Prostate gland (tissue), 2 donors: ENCODE data around the gene ADGRL3.
"Not testable (repeated sequence)": the region's sequence is repeated elsewhere in the genome, so short reads cannot be mapped to it uniquely, and the experiment has no call there.

Source experiments
- CTCF ChIP-seq, 4 experiments: fragments of 200-600 bp in 2 of 4; fragments of 450-650 bp in 2 of 4; sonication (generic) in 2 of 4; IDR thresholded peaks; 1 replicate in 3 of 4; 2 replicates in 1 of 4; pipeline ENCODE4 v1.5.1; 2016 to 2019; ENCODE audit warnings: antibody characterized with exemption in 4 of 4, mild to moderate bottlenecking in 2 of 4, moderate library complexity in 2 of 4
- POLR2A ChIP-seq: fragments of 450-650 bp; IDR thresholded peaks from one replicate; pipeline ENCODE4 v1.6.1; 2016; ENCODE audit warnings: antibody characterized with exemption, mild to moderate bottlenecking

DNA sequence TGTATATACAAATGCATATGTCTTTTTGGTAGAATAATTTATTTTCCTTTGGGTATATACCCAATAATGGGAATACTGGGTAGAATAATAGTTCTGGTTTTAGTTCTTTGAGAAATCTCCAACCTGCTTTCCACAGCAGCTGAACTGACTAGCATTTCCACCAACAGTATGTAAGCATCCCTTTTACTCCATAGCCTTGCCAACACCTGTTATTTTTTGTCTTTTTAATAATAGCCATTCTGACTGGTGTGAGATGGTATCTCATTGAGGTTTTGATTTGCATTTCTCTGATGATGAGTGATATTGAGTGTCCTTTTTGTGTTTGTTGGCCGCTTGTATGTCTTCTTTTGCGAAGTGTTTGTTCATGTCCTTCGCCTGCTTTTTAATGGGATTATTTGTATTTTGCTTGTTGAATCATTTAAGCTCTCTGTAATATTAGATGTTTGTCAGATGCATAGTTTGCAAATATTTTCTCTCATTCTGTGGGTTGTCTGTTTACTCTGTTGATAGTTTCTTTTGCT is 309.7 kb downstream of the ADGRL3 start:
- TF ChIP-seq POLR2A; CTCF (IDR thresholded peaks at IDR 0.05): not testable (repeated sequence)
